Jurkat, Clone E6-1 (cell line): ENCODE results near the gene PLXNA4.
"Not testable (repeated sequence)": the region's sequence is repeated elsewhere in the genome, so short reads cannot be mapped to it uniquely, and the experiment has no call there.

Experiments
- DNase-seq: peaks from one replicate; pipeline ENCODE4 v3.0.0-alpha.2; 2011; ENCODE audit warnings: low read depth, low spot score
- H3K4me3 ChIP-seq: 2 replicates; pipeline ENCODE4 v1.5.1; 2011; ENCODE audit warnings: mild to moderate bottlenecking, low read length, control low read depth, moderate library complexity

PLXNA4 gene

GRCh38 chr7:132596588-132596987 is 20.3 kb upstream of the PLXNA4 start:
- H3K4me3 ChIP-seq = no peak overlapping the region
- DNase-seq = no peak

- DNase-seq, H3K4me3 ChIP-seq: not testable (repeated sequence)
These were observed 18.5 kb upstream of the PLXNA4 start for GRCh38 chr7:132594741-132595140.

- DNase-seq = no peak
- no peak overlapping the region for H3K4me3 ChIP-seq
These were observed 16.7 kb upstream of the PLXNA4 start for GRCh38 chr7:132592936-132593335.

- DNase-seq = no peak
- no peak overlapping the region for H3K4me3 ChIP-seq
These were observed 16.1 kb upstream of the PLXNA4 start for GRCh38 chr7:132592231-132592920.

GRCh38 chr7:132590162-132590561 is 13.9 kb upstream of the PLXNA4 start:
- no peak for DNase-seq
- H3K4me3 ChIP-seq = no peak overlapping the region

GRCh38 chr7:132588596-132588995 is 12.3 kb upstream of the PLXNA4 start:
- DNase-seq = no peak
- no peak overlapping the region for H3K4me3 ChIP-seq

- H3K4me3 ChIP-seq = no peak overlapping the region
- no peak for DNase-seq
These were observed 8.7 kb upstream of the PLXNA4 start for GRCh38 chr7:132584796-132585494.

- no peak overlapping the region for H3K4me3 ChIP-seq
- no peak for DNase-seq
These were observed 5.2 kb upstream of the PLXNA4 start for GRCh38 chr7:132581431-132581830.

- peak; percentile 78 for DNase-seq
- no peak overlapping the region for H3K4me3 ChIP-seq
These were observed 4.5 kb upstream of the PLXNA4 start for GRCh38 chr7:132580717-132581285.

- H3K4me3 ChIP-seq = no peak overlapping the region
- DNase-seq = no peak
These were observed 4.0 kb upstream of the PLXNA4 start for GRCh38 chr7:132580277-132580676.

- no peak overlapping the region for H3K4me3 ChIP-seq
- DNase-seq = no peak
These were observed 3.1 kb upstream of the PLXNA4 start for GRCh38 chr7:132579260-132579899.

GRCh38 chr7:132578826-132579225 is 2.6 kb upstream of the PLXNA4 start:
- no peak for DNase-seq
- H3K4me3 ChIP-seq = no peak overlapping the region

GRCh38 chr7:132578050-132578370 is 1.7 kb upstream of the PLXNA4 start:
- no peak for DNase-seq
- H3K4me3 ChIP-seq = no peak overlapping the region

GRCh38 chr7:132577206-132578049 is 1.2 kb upstream of the PLXNA4 start:
- DNase-seq = no peak
- no peak overlapping the region for H3K4me3 ChIP-seq

GRCh38 chr7:132576721-132577085 is 433 bp upstream of the PLXNA4 start:
- H3K4me3 ChIP-seq = no peak overlapping the region
- no peak for DNase-seq

- no peak for DNase-seq
- no peak overlapping the region for H3K4me3 ChIP-seq
These were observed 770 bp downstream of the PLXNA4 start for GRCh38 chr7:132575419-132575981.

- no peak for DNase-seq
- H3K4me3 ChIP-seq = no peak overlapping the region
These were observed 2.0 kb downstream of the PLXNA4 start for GRCh38 chr7:132574223-132574622.

GRCh38 chr7:132573251-132573955 is 2.9 kb downstream of the PLXNA4 start:
- no peak for DNase-seq
- H3K4me3 ChIP-seq = no peak overlapping the region

GRCh38 chr7:132572526-132572925 is 3.7 kb downstream of the PLXNA4 start:
- H3K4me3 ChIP-seq = no peak overlapping the region
- DNase-seq = no peak
